CD14-positive monocyte (primary cell): ENCODE results near the gene LRRTM1. TPM values are rescaled to one million over a fixed set of nuclear protein-coding genes. Genes with fewer than 3 reads are reported as not detected.

Experiments used
- DNase-seq, 3 donors: peaks; one replicate each; pipeline ENCODE4 v3.0.0-alpha.2; 2011 to 2022
- H2AFZ ChIP-seq: 2 replicates; pipeline ENCODE4 v1.6.0; 2012; ENCODE audit warnings: mild to moderate bottlenecking, low read depth, low read length, inconsistent platforms; ENCODE audit not compliant: insufficient read depth, poor library complexity, severe bottlenecking
- H3K27ac ChIP-seq, 2 donors: 1 replicate in 1 of 2; 2 replicates in 1 of 2; pipeline ENCODE4 v1.5.1; 2012 to 2013; ENCODE audit warnings: low read length in 2 of 2, control low read depth in 1 of 2, inconsistent platforms in 1 of 2, low read depth in 1 of 2, mild to moderate bottlenecking in 1 of 2
- H3K27me3 ChIP-seq, 2 donors: one replicate each; pipeline versions ENCODE4 v1.6.0 to v1.6.1; 2011 to 2013; ENCODE audit warnings: low read length in 2 of 2; ENCODE audit not compliant: control insufficient read depth in 2 of 2, insufficient read depth in 2 of 2
- H3K36me3 ChIP-seq, 2 donors: replicated peaks in 1 of 2; 1 replicate in 1 of 2; 2 replicates in 1 of 2; pipeline versions ENCODE4 v1.5.1 to v1.6.1; 2012 to 2013; ENCODE audit warnings: low read length in 2 of 2, control low read depth in 1 of 2, inconsistent platforms in 1 of 2, mild to moderate bottlenecking in 1 of 2; ENCODE audit not compliant: insufficient read depth in 2 of 2, control insufficient read depth in 1 of 2
- H3K4me1 ChIP-seq, 2 donors: 1 replicate in 1 of 2; 2 replicates in 1 of 2; pipeline versions ENCODE4 v1.5.1 to v1.6.1; 2012 to 2013; ENCODE audit warnings: low read length in 2 of 2, control low read depth in 1 of 2, inconsistent platforms in 1 of 2, mild to moderate bottlenecking in 1 of 2, moderate library complexity in 1 of 2; ENCODE audit not compliant: insufficient read depth in 2 of 2, control insufficient read depth in 1 of 2
- H3K4me2 ChIP-seq: replicated peaks from 2 replicates; pipeline ENCODE3; 2012; ENCODE audit warnings: low read length, moderate library complexity, mild to moderate bottlenecking; ENCODE audit not compliant: poor library complexity, severe bottlenecking; ENCODE audit errors: extremely low read depth
- H3K4me3 ChIP-seq, 3 experiments: fragments of 200-600 bp in 1 of 3; sonication (generic) in 1 of 3; replicated peaks in 1 of 3; 1 replicate in 2 of 3; 2 replicates in 1 of 3; pipeline ENCODE4 v1.5.1; 2011 to 2013; ENCODE audit warnings: low read length in 3 of 3, mild to moderate bottlenecking in 3 of 3, control low read depth in 2 of 3, low read depth in 2 of 3, inconsistent platforms in 1 of 3, moderate library complexity in 1 of 3
- H3K79me2 ChIP-seq: 2 replicates; pipeline ENCODE4 v1.6.0; 2012; ENCODE audit warnings: mild to moderate bottlenecking, control low read depth, inconsistent platforms, low read length, moderate library complexity; ENCODE audit not compliant: insufficient read depth
- H3K9ac ChIP-seq: 2 replicates; pipeline ENCODE4 v1.6.0; 2017; ENCODE audit warnings: low read length, mild to moderate bottlenecking; ENCODE audit not compliant: insufficient read depth, poor library complexity, severe bottlenecking
- H3K9me3 ChIP-seq, 2 donors: replicated peaks in 1 of 2; 1 replicate in 1 of 2; 2 replicates in 1 of 2; pipeline versions ENCODE4 v1.5.1 to v1.6.1; 2012 to 2013; ENCODE audit warnings: low read length in 2 of 2, control low read depth in 1 of 2; ENCODE audit not compliant: control insufficient read depth in 1 of 2, insufficient read depth in 1 of 2
- H4K20me1 ChIP-seq: 2 replicates; pipeline ENCODE4 v1.6.0; 2012; ENCODE audit warnings: mild to moderate bottlenecking, low read length, control low read depth, moderate library complexity; ENCODE audit not compliant: insufficient read depth
- H3K27ac Mint-ChIP-seq, 7 donors: one replicate each; pipeline ENCODE4 v1.8.0; 2020; ENCODE audit warnings: mild to moderate bottlenecking in 7 of 7, mixed read lengths in 7 of 7, moderate library complexity in 6 of 7, inconsistent platforms in 2 of 7
- H3K27me3 Mint-ChIP-seq, 3 donors: one replicate each; pipeline ENCODE4 v1.8.0; 2021 to 2022; ENCODE audit warnings: low read depth in 3 of 3, mild to moderate bottlenecking in 3 of 3, mixed read lengths in 3 of 3, moderate library complexity in 3 of 3, inconsistent platforms in 1 of 3
- H3K36me3 Mint-ChIP-seq, 2 donors: one replicate each; pipeline ENCODE4 v1.8.0; 2020; ENCODE audit warnings: mixed read lengths in 2 of 2, inconsistent platforms in 1 of 2, mild to moderate bottlenecking in 1 of 2
- H3K4me1 Mint-ChIP-seq: one replicate; pipeline ENCODE4 v1.8.0; 2020; ENCODE audit warnings: mild to moderate bottlenecking, mixed read lengths
- H3K4me3 Mint-ChIP-seq, 2 donors: one replicate each; pipeline ENCODE4 v1.8.0; 2020; ENCODE audit warnings: mild to moderate bottlenecking in 2 of 2, mixed read lengths in 2 of 2, moderate library complexity in 1 of 2
- H3K9me3 Mint-ChIP-seq, 7 donors: one replicate each; pipeline ENCODE4 v1.8.0; 2020 to 2022; ENCODE audit warnings: mixed read lengths in 7 of 7, mild to moderate bottlenecking in 6 of 7, moderate library complexity in 6 of 7, inconsistent platforms in 2 of 7
- WGBS: methylation state at CpG from one replicate; pipeline ENCODE4 v1.1.5; 2013; ENCODE audit warnings: missing lambda C conversion rate; ENCODE audit not compliant: insufficient coverage; 5-methylcytosine and 5-hydroxymethylcytosine counted together
- intact Hi-C, 2 donors: fragments of 100-400 bp; cut with micrococcal nuclease; formaldehyde crosslinking; loops; one replicate each; pipeline versions ENCODE4 v1.15.0 to v1.15.1; 2023
- polyA plus RNA-seq, 3 donors: library from polyadenylated mRNA; depleted of rRNA in 1 of 3; unstranded in 2 of 3; stranded (reverse) in 1 of 3; fragments of 300-500 nt in 2 of 3; fragments of >200 nt in 1 of 3; fragmentation: Illumina TruSeq in 2 of 3; gene quantifications; 1 replicate in 2 of 3; 2 replicates in 1 of 3; pipeline ENCODE4 v1.2.3, GENCODE V29; 2012 to 2021
- TF ChIP-seq, protein P1 (sequence below): fragments of 200-600 bp; IDR thresholded peaks from one replicate; pipeline ENCODE4 v1.8.0; 2022; ENCODE audit warnings: antibody characterized with exemption, mild to moderate bottlenecking

LRRTM1 gene
- polyA plus RNA-seq, 3 donors: not detected

DNA sequence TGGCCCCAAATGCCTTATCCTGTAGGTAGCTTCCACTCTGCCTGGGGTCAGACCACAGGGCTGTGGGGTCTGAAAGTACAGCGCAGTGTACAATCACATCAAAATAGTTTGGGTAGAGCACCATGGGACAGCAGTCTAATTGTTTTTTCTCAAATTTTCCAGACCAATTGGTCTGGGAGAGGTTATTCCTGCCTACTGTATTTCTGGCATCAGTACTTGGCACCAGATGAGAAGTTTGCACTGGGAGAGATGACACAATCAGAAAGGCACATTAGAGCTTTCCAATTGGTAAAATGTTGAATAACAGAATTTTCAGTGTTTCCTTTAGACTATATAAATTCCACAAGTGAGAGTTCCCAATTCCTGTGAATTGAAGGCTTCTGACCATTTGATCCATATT is 30.9 kb upstream of the LRRTM1 start:
- DNase-seq: no peak
- Mint-ChIP-seq H3K4me1 (no peaks in the 10 kb centered on the region), H3K36me3 (no peaks in the 10 kb centered on the region), H3K27me3 (peaks cover 0 to 1% (median 0%) of the 10 kb centered on the region in 3 donors), H3K4me3 (no peak overlapping the region), H3K27ac (no peak overlapping the region), H3K9me3 (peaks cover 0 to 20% (median 0%) of the 10 kb centered on the region in 7 donors)
- TF ChIP-seq, protein P1, sequence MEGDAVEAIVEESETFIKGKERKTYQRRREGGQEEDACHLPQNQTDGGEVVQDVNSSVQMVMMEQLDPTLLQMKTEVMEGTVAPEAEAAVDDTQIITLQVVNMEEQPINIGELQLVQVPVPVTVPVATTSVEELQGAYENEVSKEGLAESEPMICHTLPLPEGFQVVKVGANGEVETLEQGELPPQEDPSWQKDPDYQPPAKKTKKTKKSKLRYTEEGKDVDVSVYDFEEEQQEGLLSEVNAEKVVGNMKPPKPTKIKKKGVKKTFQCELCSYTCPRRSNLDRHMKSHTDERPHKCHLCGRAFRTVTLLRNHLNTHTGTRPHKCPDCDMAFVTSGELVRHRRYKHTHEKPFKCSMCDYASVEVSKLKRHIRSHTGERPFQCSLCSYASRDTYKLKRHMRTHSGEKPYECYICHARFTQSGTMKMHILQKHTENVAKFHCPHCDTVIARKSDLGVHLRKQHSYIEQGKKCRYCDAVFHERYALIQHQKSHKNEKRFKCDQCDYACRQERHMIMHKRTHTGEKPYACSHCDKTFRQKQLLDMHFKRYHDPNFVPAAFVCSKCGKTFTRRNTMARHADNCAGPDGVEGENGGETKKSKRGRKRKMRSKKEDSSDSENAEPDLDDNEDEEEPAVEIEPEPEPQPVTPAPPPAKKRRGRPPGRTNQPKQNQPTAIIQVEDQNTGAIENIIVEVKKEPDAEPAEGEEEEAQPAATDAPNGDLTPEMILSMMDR: no peak
- Histone ChIP-seq H4K20me1 (no peaks in the 10 kb centered on the region), H3K27me3 (no peaks in the 10 kb centered on the region), H3K79me2 (no peaks in the 10 kb centered on the region), H3K4me1 (no peaks in the 10 kb centered on the region), H3K9me3 (peaks cover 0 to 4% of the 10 kb centered on the region in 2 donors), H3K36me3 (no peaks in the 10 kb centered on the region), H3K4me3 (no peak overlapping the region), H3K9ac (no peak overlapping the region), H3K27ac (no peak overlapping the region), H3K4me2 (no peak overlapping the region), H2AFZ (no peak overlapping the region)
- 100% methylated on average over 1 of the region's 1 CpG for WGBS
- intact Hi-C loops: no loop called here

DNA sequence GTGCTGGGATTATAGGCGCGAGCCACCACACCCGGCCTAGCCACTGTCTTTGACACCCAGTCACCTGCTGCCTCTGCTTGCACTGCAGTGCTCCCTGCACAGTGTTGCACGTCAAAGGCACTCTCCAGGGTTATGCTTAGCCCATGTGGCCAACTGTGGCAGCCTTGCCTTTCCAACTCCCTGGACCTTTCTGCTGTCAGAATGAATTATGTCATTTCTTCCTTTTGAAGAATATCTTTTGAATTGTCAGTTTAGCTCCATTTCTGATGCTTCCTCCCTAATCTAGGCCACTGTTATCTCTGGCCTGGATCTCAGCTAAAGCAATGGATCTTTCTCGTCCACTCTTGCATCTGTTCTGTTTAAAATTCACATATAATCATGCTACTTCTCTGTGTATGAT is 29.3 kb upstream of the LRRTM1 start:
- no peaks in the 10 kb centered on the region for H3K4me1 ChIP-seq
- no peaks in the 10 kb centered on the region for H3K36me3 ChIP-seq
- intact Hi-C loops: no loop called here
- TF ChIP-seq, protein P1: no peak
- H3K27me3 ChIP-seq: no peaks in the 10 kb centered on the region
- no peaks in the 10 kb centered on the region for H4K20me1 ChIP-seq
- H3K4me3 ChIP-seq: no peak overlapping the region
- H3K27me3 Mint-ChIP-seq: peaks cover 0 to 1% (median 0%) of the 10 kb centered on the region in 3 donors
- H3K9ac ChIP-seq: no peak overlapping the region
- no peaks in the 10 kb centered on the region for H3K4me1 Mint-ChIP-seq
- WGBS: 96% methylated on average over 4 of the region's 5 CpGs
- H3K36me3 Mint-ChIP-seq: no peaks in the 10 kb centered on the region
- H3K4me2 ChIP-seq: no peak overlapping the region
- H3K9me3 Mint-ChIP-seq: peaks cover 0 to 20% (median 0%) of the 10 kb centered on the region in 7 donors
- no peak overlapping the region for H3K4me3 Mint-ChIP-seq
- no peaks in the 10 kb centered on the region for H3K79me2 ChIP-seq
- no peak for DNase-seq
- no peak overlapping the region for H3K27ac ChIP-seq
- H3K9me3 ChIP-seq: peaks cover 0 to 4% of the 10 kb centered on the region in 2 donors
- H3K27ac Mint-ChIP-seq: no peak overlapping the region
- no peak overlapping the region for H2AFZ ChIP-seq
